Endothelial cell of umbilical vein (primary cell): ENCODE measurements around the gene NOD1. TPM values are rescaled to one million over a fixed set of nuclear protein-coding genes. Genes with fewer than 3 reads are reported as not detected.

ENCODE experiments used
- BruUV-seq: library from RNA; stranded (reverse); fragments of 400-500 nt; replicated peaks from 2 replicates; lab custom pipeline; 2021; lab: Mats Ljungman, UMichigan
- CTCF ChIA-PET: fragments of 300-600, 350-600 bp; sonication (Branson Sonifier 250); formaldehyde crosslinking; loops from one replicate; lab custom pipeline; 2021; ENCODE audit warnings: antibody characterized with exemption, inconsistent platforms; lab: Charles Lee
- POLR2A ChIA-PET: fragments of 300-600, 350-600 bp; sonication (Branson Sonifier 250); formaldehyde crosslinking; loops from one replicate; lab custom pipeline; 2021; ENCODE audit warnings: antibody characterized with exemption, inconsistent platforms; lab: Charles Lee
- DNase-seq: peaks from one replicate; pipeline ENCODE4 v3.0.0-alpha.2; 2011; ENCODE audit warnings: low read depth, low spot score
- FAIRE-seq: peaks from 2 replicates; lab custom pipeline; 2011; peaks lifted over from hg19 to GRCh38; lab: Jason Lieb, UNC
- H2AFZ ChIP-seq: 2 replicates; pipeline ENCODE4 v1.6.0; 2012; ENCODE audit warnings: low read depth, low read length, control low read depth, inconsistent platforms
- H3K27ac ChIP-seq: 2 replicates; pipeline ENCODE4 v1.5.1; 2011; ENCODE audit warnings: low read depth, mild to moderate bottlenecking, control low read depth, low read length, moderate library complexity; ENCODE audit not compliant: insufficient read depth
- H3K27me3 ChIP-seq, 2 experiments: 2 replicates each; pipeline versions ENCODE4 v1.6.0 to v1.6.1; 2011; ENCODE audit warnings: low read length in 2 of 2, mixed read lengths in 1 of 2; ENCODE audit not compliant: control insufficient read depth in 2 of 2, insufficient read depth in 2 of 2
- H3K36me3 ChIP-seq, 2 experiments: 2 replicates in 1 of 2; 3 replicates in 1 of 2; pipeline ENCODE4 v1.5.1; 2011; ENCODE audit warnings: low read length in 2 of 2, mild to moderate bottlenecking in 1 of 2, moderate library complexity in 1 of 2; ENCODE audit not compliant: control insufficient read depth in 2 of 2, insufficient read depth in 2 of 2; ENCODE audit errors: extremely low read depth in 1 of 2
- H3K4me1 ChIP-seq: 3 replicates; pipeline ENCODE4 v1.5.1; 2011; ENCODE audit warnings: mild to moderate bottlenecking, low read length; ENCODE audit not compliant: control insufficient read depth, insufficient read depth; ENCODE audit errors: extremely low read depth
- H3K4me2 ChIP-seq: 2 replicates; pipeline ENCODE4 v1.6.1; 2011; ENCODE audit warnings: low read length, control low read depth, mixed read lengths; ENCODE audit not compliant: insufficient read depth
- H3K4me3 ChIP-seq, 3 experiments: fragments of 200-600 bp in 1 of 3; sonication (generic), shearing (Covaris generic) in 1 of 3; replicated peaks in 1 of 3; 2 replicates each; pipeline ENCODE4 v1.5.1; 2011 to 2016; ENCODE audit warnings: control low read depth in 3 of 3, low read length in 3 of 3, mild to moderate bottlenecking in 2 of 3, inconsistent platforms in 1 of 3, low read depth in 1 of 3, moderate library complexity in 1 of 3; ENCODE audit not compliant: insufficient read depth in 1 of 3
- H3K79me2 ChIP-seq: 2 replicates; pipeline ENCODE4 v1.6.0; 2012; ENCODE audit warnings: low read length, inconsistent platforms; ENCODE audit not compliant: control insufficient read depth, insufficient read depth
- H3K9ac ChIP-seq: replicated peaks from 2 replicates; pipeline ENCODE3; 2011; ENCODE audit warnings: low read length, control low read depth; ENCODE audit not compliant: insufficient read depth; ENCODE audit errors: extremely low read depth
- H3K9me1 ChIP-seq: replicated peaks from 3 replicates; pipeline ENCODE4 v1.6.0; 2011; ENCODE audit warnings: mild to moderate bottlenecking, low read length; ENCODE audit not compliant: control insufficient read depth, insufficient read depth; ENCODE audit errors: extremely low read depth
- H3K9me3 ChIP-seq: replicated peaks from 2 replicates; pipeline ENCODE4 v1.5.1; 2012; ENCODE audit warnings: low read length, inconsistent platforms; ENCODE audit not compliant: control insufficient read depth, insufficient read depth
- H4K20me1 ChIP-seq: replicated peaks from 2 replicates; pipeline ENCODE3; 2011; ENCODE audit warnings: mild to moderate bottlenecking, low read length; ENCODE audit not compliant: control insufficient read depth, insufficient read depth; ENCODE audit errors: extremely low read depth
- EZH2 ChIP-seq: IDR thresholded peaks from 2 replicates; pipeline ENCODE4 v1.6.1; 2012; ENCODE audit warnings: borderline replicate concordance, low read depth, mild to moderate bottlenecking, moderate library complexity, low read length, inconsistent platforms; ENCODE audit not compliant: severe bottlenecking
- GATA2 ChIP-seq: IDR thresholded peaks from 2 replicates; pipeline ENCODE4 v1.7.0; 2011; ENCODE audit warnings: low read depth, mild to moderate bottlenecking, moderate library complexity, mixed read lengths, low read length; ENCODE audit not compliant: insufficient read length, insufficient read depth
- JUN ChIP-seq: IDR thresholded peaks from 2 replicates; pipeline ENCODE4 v1.6.1; 2011; ENCODE audit warnings: borderline replicate concordance, low read depth; ENCODE audit not compliant: insufficient read length, insufficient read depth
- dilution Hi-C: fragments of 300-500 bp; cut with MboI; formaldehyde crosslinking; loops from one replicate; pipeline ENCODE4 v1.15.0; 2019; ENCODE audit warnings: low sequenced_read_pairs; ENCODE audit not compliant: extremely low pct_ligation_motif_present
- intact Hi-C: fragments of 100-400 bp; cut with micrococcal nuclease; formaldehyde crosslinking; loops from one replicate; pipeline ENCODE4 v1.10.0; 2022
- polyA plus RNA-seq, 4 experiments: library from polyadenylated mRNA; depleted of rRNA in 3 of 4; stranded (reverse) in 3 of 4; unstranded in 1 of 4; fragments of >200 nt; gene quantifications; 2 replicates each; pipeline versions ENCODE4 v1.2.1 to v1.2.3, GENCODE V29; 2011 to 2012; ENCODE audit warnings: missing spikeins in 1 of 4
- total RNA-seq: library from RNA; stranded (reverse); gene quantifications from 2 replicates; pipeline ENCODE4 v1.2.3, GENCODE V29; 2021

The NOD1 gene
- total and polyA plus RNA-seq, 2 donors (not counting 3 experiments of a cell fraction or from before 2014, with no cell fraction given): 22.1 to 39.2 TPM

- ChIA-PET POLR2A (no interaction called here), CTCF (no interaction called here)
- no peak for TF ChIP-seq JUN
- no peak overlapping the region for H3K9ac ChIP-seq
- H3K36me3 ChIP-seq: no peaks in the 10 kb centered on the region
- peaks cover 8% of the 10 kb centered on the region for H3K4me1 ChIP-seq
- no peaks in the 10 kb centered on the region for H3K27me3 ChIP-seq
- no peaks in the 10 kb centered on the region for H3K9me3 ChIP-seq
- FAIRE-seq (no peak), DNase-seq (no peak)
- H3K9me1 ChIP-seq: no peaks in the 10 kb centered on the region
- BruUV-seq: no TSS peak
- no peak overlapping the region for H3K4me2 ChIP-seq
- intact Hi-C loops: no loop called here
- no peaks in the 10 kb centered on the region for H3K79me2 ChIP-seq
- dilution Hi-C loops: no loop called here
- no peak overlapping the region for H2AFZ ChIP-seq
- H4K20me1 ChIP-seq: no peaks in the 10 kb centered on the region
- H3K27ac ChIP-seq: no peak overlapping the region
- no peak overlapping the region for H3K4me3 ChIP-seq
Measured at GRCh38 chr7:30390736-30391636, 87.6 kb downstream of the NOD1 start.

GRCh38 chr7:30389791-30390190, 88.8 kb downstream of the NOD1 start:
- H3K9me3 ChIP-seq: no peaks in the 10 kb centered on the region
- intact Hi-C loops (no loop called here), dilution Hi-C loops (no loop called here)
- no peaks in the 10 kb centered on the region for H3K36me3 ChIP-seq
- H3K9me1 ChIP-seq: no peaks in the 10 kb centered on the region
- no peak overlapping the region for H3K27ac ChIP-seq
- TF ChIP-seq EZH2: no peak
- TF ChIP-seq GATA2: peak; percentile 30
- DNase-seq (peak; percentile 53), FAIRE-seq (peak; percentile 54)
- BruUV-seq: no TSS peak
- ChIA-PET POLR2A (no interaction called here), CTCF (no interaction called here)
- H2AFZ ChIP-seq: no peak overlapping the region
- H3K9ac ChIP-seq: no peak overlapping the region
- no peaks in the 10 kb centered on the region for H4K20me1 ChIP-seq
- H3K79me2 ChIP-seq: no peaks in the 10 kb centered on the region
- H3K4me2 ChIP-seq: peak overlapping the region; percentile 4
- H3K4me1 ChIP-seq: peaks cover 8% of the 10 kb centered on the region
- no peaks in the 10 kb centered on the region for H3K27me3 ChIP-seq
- no peak overlapping the region for H3K4me3 ChIP-seq
